ENCODE measurements around the gene GPR158.

GPR158 gene

GRCh38 chr10:25398680-25399079, 223.9 kb downstream of the GPR158 start:
- DNase-seq (ENCODE audit: low read depth in 3 of 3) = no peak

GRCh38 chr10:25405871-25406270, 231.1 kb downstream of the GPR158 start:
- no peak for DNase-seq (ENCODE audit: low read depth in 3 of 3)

DNA sequence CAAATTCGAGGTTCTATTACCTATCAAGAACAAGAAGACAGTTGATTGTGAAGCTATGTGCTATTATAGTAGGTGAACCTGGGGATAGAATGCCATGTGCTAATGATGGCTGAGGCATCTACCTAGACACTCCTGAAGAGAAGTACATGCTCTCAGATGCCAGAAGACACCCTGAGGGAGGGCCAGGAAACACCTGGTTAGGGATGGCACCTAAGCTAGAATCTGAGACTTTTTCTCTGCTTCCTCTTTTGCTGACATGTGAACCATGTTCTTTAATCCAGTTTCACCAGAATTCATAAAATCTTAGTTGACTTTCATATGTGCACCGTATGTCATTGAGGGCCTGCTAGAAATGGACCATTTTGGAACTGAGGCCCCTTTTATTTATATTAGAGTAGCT, 242.8 kb downstream of the GPR158 start:
- no peak for DNase-seq (ENCODE audit: low read depth in 3 of 3)

DNA sequence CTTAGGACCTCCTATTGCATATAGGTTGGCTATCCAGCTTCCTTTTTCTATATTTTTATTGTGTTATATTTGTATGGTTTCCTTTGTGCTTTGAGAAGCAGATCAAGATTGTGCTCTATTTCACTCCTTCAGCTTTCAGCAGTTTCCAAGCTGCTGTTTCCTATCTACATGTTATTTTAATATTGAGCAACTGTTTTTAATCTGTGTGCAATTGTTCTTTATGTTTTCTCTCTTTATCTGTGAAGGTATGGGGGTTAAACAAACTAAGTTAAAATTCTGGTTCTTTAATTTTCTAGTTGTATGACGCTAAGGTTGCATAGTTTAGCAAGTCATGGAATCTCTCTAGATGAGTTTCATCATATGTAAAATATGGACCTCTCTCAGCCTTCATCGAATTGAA, 251.0 kb downstream of the GPR158 start:
- no peak for DNase-seq (ENCODE audit: low read depth in 3 of 3)

- DNase-seq (ENCODE audit: low read depth in 3 of 3) = no peak
Measured at GRCh38 chr10:25436431-25436830, 261.6 kb downstream of the GPR158 start.

DNA sequence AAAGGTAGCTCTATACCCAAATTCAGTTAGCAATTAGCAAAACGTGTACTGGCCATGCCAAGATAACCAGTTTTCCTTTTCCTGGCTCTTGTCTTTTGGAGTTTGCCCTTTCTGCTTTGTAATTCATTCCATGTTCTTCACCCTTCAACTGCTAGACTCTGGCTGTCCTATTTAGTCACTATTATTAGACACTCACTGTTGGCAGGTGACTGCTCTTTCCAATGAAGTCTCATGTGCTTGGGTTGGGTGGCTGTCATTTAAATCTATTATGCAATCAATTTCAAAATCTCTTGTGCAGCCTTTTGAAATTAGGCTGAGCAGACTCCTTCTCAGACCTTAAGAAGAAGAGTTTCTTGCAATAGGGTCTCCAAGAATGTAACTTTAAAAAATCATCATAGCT, 266.5 kb downstream of the GPR158 start:
- DNase-seq (ENCODE audit: low read depth in 3 of 3) = no peak

GRCh38 chr10:25444266-25444665, 269.5 kb downstream of the GPR158 start:
- no peak for DNase-seq (ENCODE audit: low read depth in 3 of 3)

DNA sequence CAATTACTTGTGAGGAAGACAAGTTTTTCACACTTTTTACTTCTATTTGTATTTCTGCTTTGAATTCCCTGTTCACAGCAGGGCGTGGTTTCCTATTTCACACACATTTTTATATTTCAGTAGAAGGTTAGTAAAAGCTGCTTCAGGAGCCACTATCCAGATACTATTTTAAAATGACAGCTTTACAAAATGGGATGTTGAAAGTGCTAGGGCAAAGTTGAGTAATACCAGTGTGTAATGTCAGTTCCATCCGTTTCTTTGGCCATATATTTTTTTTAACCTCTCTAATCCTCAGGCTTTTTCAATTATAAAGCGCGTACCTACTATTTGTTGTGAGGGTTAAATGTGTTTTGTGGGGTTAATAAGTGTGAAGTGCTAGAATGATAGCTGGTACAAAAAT, 276.6 kb downstream of the GPR158 start:
- DNase-seq (ENCODE audit: low read depth in 3 of 3) = no peak

DNA sequence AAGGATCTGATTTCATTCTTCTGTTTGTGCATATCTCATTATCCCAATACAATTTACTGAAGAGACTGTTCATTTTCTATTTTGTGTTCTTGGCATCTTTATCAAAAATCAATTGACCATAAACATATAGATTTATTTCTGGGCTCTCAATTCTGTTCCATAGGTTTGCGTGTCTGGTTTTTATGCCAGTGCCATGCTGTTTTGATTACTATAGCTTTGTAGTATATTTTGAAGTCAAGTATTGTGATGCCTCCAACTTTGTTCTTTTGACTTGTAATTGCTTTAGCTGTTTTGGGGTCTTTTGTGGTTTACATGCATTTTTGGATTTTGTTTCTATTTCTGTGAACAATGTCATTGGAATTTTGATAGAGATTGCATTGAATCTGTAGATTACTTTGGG, 278.8 kb downstream of the GPR158 start:
- DNase-seq (ENCODE audit: low read depth in 3 of 3) = no peak

- DNase-seq (ENCODE audit: low read depth in 3 of 3) = no peak
Measured at GRCh38 chr10:25455980-25456567, 281.3 kb downstream of the GPR158 start.

- DNase-seq (ENCODE audit: low read depth in 3 of 3) = no peak
Measured at GRCh38 chr10:25457552-25457951, 282.8 kb downstream of the GPR158 start.

DNA sequence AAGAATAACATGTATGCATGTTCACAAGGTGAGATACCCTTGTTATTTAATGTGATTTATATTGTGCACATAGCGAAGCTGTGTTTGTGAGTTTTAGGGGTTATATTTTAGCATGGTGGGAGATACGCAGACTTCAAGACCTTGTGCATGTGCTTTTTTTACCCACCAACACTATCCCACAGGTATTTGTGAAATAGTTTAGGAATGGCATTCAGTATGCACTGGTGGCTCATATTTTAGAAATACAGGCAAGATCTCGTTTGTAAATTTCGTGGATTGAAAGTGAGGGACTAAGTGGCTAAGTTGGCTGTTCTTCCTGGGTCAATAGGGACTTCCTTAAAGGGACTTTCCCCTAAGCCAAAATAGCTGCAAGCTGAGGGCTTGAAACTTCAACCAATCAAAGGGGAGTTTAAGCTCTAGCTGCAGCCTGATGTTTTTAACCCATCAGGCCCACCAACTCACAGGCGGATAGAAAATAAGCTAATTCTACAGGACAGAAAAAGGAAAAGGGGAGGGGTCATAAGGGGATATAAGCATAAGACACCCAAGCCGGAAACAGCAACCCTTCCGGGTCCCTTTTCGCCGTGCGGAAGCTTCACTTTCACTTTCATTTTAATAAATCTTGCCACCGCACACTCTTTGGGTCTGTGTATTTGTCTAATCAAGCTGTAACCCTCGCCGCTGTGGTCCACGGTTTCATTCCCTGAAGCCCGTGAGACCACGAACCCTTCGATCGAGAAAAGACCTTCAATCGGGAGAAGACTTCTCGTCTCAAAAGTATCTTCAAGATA, 291.0 kb downstream of the GPR158 start:
- no peak for DNase-seq (ENCODE audit: low read depth in 3 of 3)

- DNase-seq (ENCODE audit: low read depth in 3 of 3) = no peak
Measured at GRCh38 chr10:25467881-25468280, 293.1 kb downstream of the GPR158 start.

- no peak for DNase-seq (ENCODE audit: low read depth in 3 of 3)
Measured at GRCh38 chr10:25481467-25481866, 306.7 kb downstream of the GPR158 start.

GRCh38 chr10:25483999-25484398, 309.2 kb downstream of the GPR158 start:
- no peak for DNase-seq (ENCODE audit: low read depth in 3 of 3)

- DNase-seq (ENCODE audit: low read depth in 3 of 3) = no peak
Measured at GRCh38 chr10:25487266-25487665, 312.5 kb downstream of the GPR158 start.

- DNase-seq (ENCODE audit: low read depth in 3 of 3) = no peak
Measured at GRCh38 chr10:25492040-25492439, 317.2 kb downstream of the GPR158 start.

DNA sequence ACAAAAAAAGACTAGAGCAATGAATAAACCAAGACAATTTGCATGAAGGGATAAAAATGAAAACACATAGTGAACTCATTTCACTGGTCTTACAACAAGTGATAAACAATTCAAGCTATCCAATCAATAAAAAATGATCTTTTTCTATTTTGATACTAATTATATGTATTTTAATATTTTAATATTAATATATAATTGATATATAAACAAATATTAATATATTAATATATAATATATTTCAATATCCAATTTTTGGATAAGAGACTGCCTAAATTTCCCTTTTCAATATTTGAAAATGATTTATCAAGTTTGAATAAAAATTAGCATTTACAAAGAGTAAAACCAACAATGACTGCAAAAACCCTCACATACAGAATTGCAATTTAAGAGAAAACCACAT, 317.9 kb downstream of the GPR158 start:
- DNase-seq (ENCODE audit: low read depth in 3 of 3) = no peak

DNA sequence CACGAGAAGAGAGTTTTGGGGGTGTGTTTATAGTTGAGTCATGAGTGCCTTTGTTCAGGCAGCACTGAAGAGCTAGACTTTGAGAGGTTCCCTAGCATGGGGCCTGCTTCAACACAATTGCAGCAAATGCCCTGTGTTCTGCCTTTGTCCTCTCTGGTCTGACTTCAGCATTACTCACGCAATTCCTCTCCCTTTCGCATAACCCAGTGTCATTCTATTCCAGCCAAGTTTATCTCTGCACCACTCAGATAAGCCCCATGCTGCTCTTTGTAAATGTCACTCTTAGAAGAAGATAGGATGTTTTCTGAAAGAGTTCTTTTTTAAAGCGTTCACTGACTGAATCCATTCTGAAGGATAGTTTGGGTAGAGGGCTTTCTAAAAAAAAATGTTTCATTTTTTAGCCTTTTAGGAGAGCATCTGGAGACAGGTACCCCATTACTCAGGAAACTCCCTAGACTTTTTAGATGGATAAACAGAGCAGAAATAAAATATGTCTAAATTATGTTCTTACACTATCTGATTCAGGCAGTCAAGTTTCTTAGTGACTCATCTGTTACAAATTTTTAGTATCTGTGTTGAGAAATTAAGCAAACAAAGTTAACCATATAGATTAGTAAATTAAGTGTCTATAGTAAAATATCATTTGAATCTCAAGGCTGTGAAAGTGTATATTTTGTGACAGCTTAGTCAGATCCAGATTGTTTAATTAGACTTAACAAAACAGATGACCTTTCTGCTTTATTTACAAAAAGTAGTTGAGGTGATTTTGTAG, 318.5 kb downstream of the GPR158 start:
- no peak for DNase-seq (ENCODE audit: low read depth in 3 of 3)

DNA sequence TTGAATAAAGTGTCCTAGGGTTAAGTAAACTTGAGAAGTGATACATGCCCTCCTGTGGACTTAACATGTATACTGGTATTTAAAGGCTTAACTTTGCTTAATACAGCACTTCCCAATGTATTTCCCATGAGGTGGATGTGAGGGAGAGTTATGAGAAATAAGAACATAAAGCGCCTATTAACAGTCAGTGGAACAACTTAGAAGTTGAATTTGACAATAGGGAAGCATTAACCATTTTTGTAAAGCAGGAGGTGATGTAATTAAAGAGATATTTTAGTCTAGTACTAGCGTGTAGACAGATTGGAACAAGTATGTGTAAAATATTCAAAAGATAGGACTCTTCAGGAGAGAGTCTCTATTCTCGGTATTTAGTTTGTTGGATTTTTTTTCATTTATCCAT, 322.4 kb downstream of the GPR158 start:
- no peak for DNase-seq (ENCODE audit: low read depth in 3 of 3)

GRCh38 chr10:25498645-25499044, 323.8 kb downstream of the GPR158 start:
- no peak for DNase-seq (ENCODE audit: low read depth in 3 of 3)

GRCh38 chr10:25501912-25502311, 327.1 kb downstream of the GPR158 start:
- DNase-seq (ENCODE audit: low read depth in 3 of 3) = no peak

- DNase-seq (ENCODE audit: low read depth in 3 of 3) = no peak
Measured at GRCh38 chr10:25502453-25502852, 327.7 kb downstream of the GPR158 start.

All from stimulated activated CD4-positive, alpha-beta T cell treated with anti-CD3 and anti-CD28 coated beads, TNF-alpha, amount 100 ng/mL, for 4 hours (primary cell).